GM21786 (cell line): ENCODE data around the gene CHADL.

ENCODE experiments used
- ATAC-seq: cut with Tn5 transposase; IDR thresholded peaks from one replicate; pipeline ENCODE4 v1.9.1; 2021; ENCODE audit not compliant: unreplicated experiment

CHADL gene

DNA sequence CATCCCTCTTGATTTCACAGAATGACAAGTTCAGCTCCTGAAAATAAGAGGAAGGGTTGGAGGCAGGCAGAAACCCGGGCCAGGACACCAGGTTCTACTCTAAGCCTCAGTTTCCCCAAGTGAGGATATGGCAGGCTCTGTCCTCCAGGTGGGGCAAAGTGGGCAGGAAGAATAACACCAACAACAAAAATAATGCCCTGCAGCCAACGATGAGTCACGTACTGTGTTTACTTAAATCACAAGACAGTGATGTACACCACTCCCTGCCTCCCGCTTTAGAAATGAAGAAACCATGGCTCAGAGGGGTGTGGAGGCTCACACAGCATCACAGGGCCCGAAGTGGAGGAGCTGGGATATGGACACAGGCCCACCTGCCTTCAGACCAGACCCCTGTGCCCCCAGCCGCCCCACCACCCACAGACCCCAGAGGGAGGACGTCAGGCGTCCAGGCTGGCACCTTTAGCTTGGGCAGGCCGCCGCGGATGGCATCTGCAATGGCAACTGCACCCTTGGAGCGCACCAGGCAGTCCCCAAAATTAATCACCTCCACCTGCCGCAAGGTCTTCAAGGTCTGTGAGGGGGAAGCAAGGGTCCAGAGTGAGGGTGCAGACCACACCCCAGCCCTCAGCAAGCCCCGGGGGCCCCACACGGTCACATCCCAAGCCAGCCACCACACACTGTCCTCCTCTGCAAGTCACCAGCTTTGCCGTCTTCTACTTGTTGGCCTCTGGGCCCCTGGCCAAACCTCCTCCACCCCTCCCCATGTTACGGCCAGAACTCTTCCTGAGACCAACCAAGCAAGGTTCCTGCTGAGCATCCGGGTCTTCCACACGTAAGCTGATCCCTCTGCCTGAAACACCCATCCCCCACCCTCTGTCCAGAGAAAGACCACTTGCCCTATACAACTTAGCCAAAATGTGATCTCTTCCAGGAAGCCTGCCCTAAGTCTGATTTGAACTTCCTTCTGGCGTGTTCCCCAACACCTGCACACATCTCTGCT, 15.8 kb upstream of the CHADL start:
- no peak for ATAC-seq

DNA sequence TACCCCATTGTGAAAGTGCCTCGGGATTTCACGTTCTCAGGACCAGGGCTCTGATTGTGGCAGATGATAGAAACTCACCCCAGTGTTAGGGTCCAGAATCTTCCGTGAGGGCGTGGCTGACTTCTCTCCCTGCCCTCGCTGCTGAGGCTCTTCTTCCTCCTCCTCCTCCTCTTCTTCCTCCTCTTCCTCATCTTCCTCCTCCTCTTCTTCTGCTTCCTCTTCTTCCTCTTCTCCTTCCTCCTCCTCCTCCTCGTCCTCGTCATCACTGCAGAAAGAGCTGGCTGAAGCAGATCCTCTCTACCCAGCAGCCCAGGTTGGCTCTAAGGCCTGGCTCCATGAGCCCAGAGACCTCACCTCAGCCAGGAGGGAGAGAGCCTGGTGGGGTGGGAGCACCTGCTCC, 13.5 kb upstream of the CHADL start:
- ATAC-seq = no peak

DNA sequence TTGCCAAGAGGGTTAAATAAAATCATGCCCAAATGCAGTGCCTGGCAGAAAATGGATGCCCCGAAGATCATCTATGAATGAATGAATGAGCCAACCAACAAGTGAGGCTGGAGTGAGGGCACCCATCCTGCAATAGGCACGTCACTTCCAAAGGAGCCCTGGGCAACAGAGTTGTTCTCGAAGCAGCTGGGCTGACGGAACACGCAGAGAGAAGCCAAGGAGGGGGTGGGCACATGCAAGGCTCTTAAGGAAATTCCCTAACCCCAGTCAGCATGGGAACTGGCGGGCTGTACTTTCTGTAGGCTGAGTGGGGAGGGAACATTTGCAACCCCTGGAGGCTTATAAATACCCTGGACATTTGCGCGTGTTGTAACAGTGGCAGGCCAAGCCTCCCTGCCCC, 11.6 kb upstream of the CHADL start:
- ATAC-seq = no peak

DNA sequence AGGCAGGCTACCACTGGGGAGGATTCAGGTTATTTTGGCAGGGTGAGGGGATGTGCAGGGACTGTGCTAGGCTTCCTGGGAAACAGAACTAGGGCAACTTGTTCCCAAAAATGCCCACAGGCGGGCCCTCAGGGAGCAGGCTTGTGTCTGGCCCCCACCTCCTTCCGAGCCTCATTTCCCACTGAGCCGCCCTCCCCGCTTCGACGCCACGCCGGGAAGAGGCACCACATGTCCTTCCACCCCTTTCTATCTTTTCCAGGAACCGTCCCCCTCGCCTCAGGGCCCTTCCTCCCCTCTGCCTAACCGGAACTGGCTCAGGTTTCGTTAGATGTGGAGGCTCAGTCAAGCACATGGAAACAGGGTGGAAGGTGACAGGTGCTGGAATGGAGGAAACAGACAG, 9.4 kb upstream of the CHADL start:
- ATAC-seq = no peak

GRCh38 chr22:41249442-41249841, 8.7 kb upstream of the CHADL start:
- no peak for ATAC-seq

DNA sequence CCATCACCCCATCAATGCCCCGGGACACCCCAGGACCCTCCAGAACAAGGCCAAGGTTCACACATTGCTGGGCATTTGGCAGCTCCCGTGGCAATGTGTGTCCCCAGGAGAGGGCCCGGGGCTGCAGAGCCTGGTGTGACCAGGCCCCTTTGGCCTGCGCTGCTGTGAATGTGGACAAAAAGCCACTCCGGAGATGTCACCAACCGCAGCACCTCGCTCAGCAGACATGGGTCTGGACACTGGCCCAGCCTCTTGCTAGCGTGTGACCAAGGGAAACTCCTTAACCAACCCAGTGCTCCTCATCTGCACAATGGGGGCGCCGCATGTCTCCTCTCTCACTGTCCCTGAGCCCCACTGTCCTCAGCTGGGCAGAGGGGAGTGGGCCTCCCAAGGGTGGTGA, 8.0 kb upstream of the CHADL start:
- no peak for ATAC-seq

DNA sequence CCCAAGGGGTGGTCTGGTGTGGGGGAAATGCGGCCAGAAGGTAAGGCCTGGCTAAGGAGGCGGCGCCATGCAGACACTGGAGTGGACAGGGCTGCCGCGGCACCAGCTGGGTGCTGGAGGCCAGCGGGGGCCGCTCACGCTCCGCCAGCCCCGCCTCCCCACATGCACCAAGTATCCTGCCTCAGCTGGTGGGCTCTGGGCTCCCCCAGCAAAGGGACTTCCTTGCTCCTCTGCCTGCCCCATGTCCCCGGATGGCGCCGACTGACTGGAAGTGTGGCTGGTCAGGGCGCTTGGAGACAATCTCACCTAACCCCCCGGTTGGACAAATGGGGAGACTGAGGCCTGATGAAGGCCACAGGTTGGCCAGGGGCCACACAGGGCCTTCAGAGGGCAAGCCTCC, 7.6 kb upstream of the CHADL start:
- ATAC-seq = no peak

DNA sequence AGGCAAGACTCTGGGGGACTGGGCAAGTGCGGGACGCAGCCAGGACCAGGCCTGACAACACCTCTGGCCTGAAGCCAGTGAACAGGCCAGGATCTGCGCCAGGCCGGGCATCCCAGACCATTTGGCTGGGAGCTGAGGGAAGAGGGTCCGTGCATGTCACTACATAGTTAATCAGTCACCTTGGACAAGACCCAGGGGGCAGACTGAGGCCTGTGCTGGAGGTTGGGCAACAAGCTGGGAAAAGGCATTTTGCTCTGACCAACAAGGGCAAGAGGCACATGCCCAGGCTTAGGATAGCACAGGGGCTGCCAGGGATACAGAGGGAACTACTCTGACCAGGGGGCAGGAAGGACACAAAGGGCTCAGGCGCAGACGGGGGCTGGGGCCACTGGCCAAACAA, 7.0 kb upstream of the CHADL start:
- no peak for ATAC-seq

DNA sequence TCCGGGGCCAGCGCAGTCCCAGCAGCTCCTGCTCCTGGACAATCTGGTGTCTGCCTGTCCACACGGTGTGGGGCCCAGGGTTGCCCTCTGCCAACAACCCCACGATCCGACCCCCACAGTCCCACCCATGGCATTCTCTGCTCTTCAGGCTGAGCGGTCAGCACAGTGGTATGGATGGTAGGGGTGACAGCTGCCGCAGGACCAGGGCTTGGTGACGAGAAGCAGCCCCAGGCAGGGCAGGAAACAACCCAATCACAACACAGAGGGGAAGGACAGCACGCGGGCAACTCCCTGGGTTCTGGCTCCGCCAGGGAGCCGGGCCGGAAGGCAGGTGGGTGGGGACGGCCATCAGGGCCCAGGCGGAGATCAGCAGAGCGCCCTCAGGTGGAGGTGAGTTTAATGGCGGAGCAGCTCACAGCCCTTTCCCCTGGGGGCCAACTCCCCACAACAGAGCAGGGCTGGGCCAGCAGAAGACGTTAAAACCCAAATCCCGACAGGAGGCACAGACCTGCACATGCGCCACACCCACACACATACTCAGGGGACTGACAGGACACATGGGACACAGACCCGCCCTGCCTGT, 5.3 kb upstream of the CHADL start:
- ATAC-seq = no peak

DNA sequence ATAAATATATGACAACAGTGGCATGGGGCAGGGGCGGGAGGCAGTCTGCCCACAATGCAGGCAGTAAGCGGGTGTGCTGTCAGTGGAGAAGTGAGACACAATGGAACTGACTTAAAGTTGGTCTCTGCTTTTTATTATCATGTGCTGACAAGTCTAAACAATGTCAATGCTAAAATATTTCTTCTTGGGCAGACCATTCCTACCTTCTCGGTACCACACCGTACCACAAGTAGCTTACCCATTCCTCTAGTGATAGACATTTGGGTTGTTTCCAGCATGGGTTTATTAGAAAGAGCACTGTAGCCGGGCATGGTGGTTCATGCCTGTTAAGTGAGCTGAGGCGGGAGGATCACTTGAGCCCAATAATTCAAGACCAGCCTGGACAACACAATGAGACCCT, 2.6 kb upstream of the CHADL start:
- no peak for ATAC-seq

DNA sequence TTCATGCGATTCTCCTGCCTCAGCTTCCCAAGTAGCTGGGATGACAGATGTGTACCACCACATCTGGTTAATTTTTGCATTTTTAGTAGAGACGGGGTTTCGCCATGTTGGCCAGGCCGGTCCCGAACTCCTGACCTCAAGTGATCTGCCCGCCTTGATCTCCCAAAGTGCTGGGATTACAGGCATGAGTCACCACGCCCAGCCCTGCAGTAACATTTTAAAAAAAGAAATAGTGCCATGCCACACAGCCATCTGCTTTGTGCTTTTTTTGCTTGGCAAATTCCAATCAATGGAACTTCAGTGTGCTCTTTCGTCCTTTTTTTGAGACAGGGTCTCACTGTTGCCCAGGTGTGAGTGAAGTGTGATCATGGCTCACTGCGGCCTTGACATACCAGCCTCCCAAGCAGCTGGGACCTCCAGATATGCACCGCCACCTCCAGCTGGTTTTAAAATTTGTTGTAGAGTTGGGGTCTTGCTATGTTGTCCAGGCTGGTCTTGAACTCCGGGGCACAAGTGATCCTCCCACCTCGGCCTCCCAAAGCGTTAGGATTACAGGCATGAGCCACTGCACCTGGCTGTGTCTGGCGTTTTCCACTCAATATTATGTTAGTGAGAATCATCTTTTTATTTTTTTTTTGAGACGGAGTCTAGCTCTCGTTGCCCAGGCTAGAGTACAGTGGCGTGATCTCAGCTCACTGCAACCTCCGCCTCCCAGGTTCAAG, 1.8 kb upstream of the CHADL start:
- no peak for ATAC-seq

- ATAC-seq = no peak
Observed at GRCh38 chr22:41241133-41241676, 474 bp upstream of the CHADL start.

GRCh38 chr22:41239443-41240128, 1.1 kb downstream of the CHADL start:
- no peak for ATAC-seq

DNA sequence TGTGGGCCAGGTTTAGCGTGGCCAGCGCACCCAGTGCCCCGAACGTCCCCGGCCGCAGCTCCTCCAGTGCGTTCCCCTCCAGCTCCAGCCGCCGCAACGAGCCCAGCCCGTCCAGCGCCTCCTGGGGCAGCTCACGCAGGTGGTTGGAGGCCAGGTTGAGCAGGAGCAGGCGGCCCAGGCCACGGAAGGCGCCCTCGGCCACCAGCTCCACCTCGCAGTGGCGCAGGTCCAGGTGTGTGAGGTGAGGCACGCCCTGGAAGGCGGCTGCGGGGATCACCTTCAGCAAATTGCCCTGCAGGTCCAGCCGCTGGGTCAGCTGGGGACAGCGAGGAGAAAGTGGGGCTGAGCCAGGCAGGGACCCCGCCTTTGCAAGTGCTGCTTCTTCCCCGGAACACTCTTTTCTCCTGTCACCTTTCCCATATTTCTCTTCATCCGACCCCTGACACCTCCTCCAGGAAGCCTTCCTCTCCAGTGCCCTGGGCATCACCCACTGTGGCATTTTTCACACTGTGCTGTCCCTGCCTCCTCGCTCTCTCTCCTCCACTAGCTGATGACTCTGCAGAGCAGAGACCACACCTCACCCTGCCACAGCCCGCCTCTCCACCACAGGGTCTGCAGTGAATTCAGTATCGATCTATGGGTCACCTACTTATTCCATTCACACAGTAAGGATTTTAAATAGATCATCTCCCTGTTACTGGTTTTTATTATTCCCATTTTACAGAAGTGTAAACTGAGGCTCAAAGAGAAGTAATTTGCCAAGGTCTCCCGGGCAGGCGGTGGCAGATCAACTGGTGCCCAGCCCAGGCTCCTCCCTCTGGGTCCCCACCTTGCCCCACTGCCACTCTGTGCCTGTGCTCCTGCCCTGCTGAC, 1.9 kb downstream of the CHADL start:
- ATAC-seq = no peak

GRCh38 chr22:41237707-41238569, 2.8 kb downstream of the CHADL start:
- peak; percentile 66 for ATAC-seq

DNA sequence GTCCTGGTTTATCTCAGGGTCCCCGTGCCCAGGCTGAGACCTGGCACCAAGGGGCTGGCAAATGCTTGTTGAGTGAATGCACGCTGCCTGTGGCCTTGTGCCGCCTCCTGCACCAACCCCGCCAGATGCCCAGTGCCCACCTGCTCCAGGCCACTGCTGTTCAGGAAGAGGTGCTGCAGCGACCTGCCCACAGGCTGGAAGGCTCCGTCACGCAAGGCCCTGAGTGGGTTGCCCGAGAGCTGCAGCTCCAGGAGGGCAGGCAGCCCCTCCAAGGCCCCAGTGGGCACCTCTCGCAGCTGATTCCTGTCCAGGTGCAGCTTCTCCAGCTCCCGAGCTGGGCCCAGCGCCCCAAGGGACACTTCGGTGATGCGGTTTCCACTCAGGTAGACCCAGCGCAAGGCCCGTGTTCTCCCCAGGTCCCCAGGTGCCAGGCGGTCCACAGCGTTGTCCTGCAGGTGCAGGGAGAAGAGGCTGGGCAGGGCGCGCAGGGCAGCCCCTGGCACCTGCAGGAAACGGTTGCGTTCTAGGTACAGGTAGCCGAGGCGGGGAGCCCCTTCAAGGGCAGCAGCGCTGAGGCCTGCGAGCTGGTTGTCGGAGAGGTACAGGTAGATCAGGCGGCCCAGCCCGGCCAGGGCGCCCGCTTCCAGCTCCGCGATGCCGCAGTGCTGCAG, 3.6 kb downstream of the CHADL start:
- ATAC-seq = no peak

DNA sequence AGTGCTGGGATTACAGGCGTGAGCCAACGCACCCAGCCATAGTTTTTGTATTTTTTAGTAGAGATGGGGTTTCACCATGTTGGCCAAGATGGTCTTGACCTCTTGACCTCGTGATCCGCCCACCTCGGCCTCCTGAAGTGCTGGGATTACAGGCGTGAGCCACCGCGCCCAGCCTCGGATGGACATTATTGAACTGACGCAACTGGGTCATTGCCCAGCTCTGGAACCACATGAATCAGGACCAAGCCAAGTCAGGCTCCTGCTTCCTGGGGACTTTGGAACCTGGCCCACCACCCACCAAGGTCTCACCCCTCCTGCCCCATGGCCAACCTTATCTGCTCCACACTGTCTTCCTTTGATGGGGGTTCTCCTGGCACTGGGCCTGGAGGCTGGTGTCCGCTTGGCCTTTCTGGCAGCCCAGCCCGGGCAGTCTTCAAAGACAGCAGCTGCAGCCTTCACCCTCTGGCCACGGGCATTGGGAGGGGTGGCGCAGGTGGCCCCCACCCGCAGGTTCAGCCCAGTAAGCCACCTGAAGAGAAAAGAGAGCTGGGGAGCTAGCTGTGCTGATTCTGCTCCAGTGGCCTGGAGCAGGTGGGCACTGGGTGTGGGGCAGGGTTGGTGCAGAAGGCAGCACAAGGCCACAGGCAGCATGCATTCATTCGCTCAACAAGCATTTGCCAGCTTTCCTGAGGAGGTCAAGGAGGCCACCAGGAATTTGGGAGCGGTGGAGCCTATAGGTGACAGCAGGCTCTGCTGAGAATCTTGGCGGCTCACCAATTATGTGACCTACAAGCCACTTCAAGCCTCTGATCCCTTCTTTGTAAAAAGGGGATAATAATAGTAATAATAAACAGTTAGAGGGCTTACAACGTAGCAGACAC, 5.7 kb downstream of the CHADL start:
- no peak for ATAC-seq

DNA sequence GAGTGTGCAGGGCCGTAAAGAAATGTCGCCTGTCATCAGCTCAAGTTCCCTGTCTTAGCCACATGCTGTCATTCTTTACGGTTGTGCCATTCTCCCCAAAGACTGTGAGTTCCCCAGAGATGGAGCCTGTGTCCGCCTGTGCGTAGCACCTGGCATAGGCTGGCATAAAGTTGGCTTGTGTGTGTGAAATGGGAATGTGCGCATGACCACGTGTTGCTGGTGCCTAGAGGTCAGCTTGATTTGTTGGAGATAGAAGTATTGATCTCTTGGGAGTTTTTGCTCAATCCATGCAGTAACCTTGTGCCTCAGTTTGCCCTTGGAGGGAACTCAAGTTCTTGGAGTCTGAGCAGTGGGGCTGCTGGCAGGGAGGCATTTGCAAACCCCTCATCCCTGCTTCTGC, 9.4 kb downstream of the CHADL start:
- ATAC-seq = no peak
